GM21786 (cell line): ENCODE data around the gene AGXT.

ENCODE experiments used
- ATAC-seq: cut with Tn5 transposase; IDR thresholded peaks from one replicate; pipeline ENCODE4 v1.9.1; 2021; ENCODE audit not compliant: unreplicated experiment

Gene AGXT

DNA sequence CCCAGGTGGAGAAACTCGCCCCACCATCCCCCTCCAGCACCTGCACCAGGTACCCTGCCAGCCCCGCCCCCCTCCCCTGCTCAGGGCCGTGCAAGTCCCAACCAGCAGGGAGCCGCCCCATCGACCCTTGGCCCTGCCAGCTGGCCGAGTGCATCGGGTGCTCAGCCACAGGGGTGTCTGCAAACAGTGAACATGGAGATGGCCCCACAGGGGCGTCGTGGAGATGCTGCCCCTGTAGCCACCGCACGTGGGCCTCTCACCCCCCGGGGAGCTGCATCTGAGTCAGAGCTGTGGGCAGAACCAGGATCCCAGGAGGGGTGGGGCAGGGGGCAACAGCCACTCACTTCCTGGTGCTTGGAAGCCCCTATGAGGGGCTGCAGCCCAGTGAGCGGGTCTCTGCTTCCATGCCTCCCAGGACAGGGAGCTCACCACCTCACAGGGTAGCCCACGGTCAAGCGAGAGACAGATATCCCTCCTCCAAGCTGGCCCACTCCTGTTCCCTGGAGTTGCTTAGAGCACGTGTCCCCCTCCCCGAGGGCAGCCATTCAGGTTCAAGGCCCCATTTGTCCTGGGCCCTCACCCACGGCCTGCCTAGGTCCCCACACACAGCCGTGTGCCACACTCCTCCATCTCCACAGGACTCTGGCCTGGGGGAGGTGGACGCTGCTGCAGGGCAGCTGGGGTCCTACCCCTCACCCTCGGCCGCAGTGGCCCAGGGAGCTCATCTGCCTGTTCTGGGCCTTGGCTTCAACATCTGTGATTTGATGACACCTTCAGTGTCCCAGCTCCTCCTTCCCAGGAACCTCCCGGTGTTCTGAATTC is 28.5 kb downstream of the AGXT start:
- ATAC-seq, result no peak

DNA sequence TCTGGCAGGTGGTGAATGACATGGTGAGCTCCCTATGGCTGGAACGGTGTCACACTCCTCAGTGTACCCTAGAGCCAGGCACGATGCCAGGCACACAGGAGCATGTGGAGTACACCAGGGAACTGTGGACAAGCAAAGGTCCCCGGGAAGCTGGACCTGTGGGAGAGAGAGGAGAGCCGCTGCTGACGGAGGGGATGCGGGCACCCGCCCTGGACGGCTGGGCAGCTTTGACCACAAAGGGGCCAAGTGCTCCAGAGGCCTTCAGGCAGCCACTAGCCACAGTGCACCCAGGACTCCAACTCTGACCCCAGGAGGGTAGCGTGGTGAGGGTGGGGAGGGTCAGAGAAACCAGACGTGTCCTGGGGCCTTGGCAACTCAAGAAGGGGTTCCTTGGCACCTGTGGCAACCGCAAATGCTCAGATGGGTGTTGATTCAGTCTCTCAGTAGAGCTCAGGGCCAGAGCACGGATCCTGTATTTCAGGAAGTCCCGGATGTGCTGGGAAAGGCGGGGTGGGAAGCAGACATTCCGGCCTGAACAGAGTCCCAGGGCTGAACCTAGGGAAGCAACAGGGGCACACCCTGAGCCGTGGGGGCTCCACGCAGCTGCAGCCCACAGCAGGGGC is 29.6 kb downstream of the AGXT start:
- no peak for ATAC-seq

DNA sequence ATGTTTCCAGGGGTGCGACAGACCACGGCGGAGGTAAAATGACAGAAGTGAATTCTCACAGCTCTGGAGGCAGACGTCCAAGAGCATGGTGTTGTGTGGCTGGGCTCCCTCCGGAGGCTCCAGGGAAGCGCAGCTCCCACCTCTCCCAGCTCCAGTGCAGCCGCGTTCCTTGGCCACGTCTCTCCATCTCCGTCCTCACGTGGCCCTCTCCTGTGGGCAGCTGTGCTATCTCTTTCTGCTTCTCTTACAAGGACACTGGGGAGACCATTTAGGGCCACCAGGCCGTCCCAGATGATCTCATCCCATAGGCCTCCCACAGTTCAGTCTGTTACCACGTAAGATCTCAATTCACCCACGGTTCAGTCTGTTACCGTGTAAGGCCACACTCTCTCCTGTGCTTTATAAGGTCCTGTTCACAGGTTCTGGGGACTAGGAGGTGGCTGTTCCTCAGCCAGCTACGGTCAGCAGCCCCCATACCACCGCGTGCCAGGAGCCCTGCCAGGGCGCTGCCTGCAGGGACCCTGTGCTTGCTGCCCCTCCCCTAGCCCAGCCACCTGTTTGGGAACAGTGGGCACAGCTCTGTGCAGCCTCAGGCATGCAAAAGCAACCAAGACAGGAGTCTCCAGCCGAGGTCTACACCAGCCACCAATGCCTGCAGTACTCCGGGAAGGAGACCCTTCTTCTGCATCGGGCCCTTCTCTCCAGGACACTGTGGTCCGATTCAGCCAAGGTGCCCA is 30.3 kb downstream of the AGXT start:
- ATAC-seq, result no peak

DNA sequence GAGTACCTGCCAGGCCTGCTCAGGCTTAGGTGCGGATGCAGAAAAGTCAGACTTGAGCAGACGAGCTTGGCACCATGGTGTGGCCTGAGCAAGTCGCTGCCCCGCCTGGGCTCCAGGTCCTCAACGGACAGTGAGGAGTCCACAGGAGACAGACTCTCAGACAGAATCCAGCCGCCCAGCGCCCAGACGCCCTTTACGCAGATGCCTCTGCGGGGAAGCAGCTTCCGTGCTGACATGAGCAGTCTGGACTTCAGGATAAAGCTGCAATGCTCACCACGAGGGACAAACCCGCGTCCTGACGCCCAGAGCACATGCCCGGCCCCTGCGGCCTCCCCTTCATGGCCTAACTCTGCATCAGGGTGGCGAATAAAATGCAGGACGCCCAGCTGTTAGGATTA is 30.8 kb downstream of the AGXT start:
- no peak for ATAC-seq

DNA sequence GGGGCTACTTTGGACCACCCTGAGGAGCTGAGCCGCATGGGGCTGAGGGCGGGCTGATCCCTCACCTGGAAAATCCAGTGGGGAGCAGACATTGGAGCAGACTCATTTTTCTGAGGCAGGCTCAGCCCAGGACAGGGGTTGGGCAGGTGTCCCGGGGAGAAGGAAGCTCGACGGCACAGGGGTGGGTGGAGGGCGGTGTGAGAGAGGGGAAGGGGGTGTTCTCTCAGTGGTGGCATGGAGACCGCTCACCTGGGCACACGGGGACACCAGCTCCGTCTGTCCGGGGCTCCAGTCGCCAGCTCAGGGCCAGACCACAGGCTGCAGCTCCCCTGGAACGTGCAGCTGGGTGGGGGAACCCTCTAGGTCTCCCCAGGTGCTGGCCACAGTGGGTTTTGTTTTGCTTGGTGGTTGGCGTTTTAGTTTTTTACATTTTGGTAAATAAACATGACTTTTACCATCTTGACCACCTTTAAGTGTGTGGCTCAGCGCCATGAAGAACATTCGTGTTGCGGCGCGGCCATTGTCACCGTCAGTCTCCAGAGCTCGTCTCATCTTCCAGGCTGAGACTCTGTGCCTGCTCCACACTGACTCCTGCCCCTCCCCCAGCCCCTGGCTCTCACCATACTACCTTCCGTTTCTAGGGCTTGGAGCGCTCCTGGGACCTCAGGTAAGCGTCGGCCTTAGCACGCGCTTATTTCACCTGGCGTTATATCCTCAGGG is 31.7 kb downstream of the AGXT start:
- ATAC-seq, result no peak

DNA sequence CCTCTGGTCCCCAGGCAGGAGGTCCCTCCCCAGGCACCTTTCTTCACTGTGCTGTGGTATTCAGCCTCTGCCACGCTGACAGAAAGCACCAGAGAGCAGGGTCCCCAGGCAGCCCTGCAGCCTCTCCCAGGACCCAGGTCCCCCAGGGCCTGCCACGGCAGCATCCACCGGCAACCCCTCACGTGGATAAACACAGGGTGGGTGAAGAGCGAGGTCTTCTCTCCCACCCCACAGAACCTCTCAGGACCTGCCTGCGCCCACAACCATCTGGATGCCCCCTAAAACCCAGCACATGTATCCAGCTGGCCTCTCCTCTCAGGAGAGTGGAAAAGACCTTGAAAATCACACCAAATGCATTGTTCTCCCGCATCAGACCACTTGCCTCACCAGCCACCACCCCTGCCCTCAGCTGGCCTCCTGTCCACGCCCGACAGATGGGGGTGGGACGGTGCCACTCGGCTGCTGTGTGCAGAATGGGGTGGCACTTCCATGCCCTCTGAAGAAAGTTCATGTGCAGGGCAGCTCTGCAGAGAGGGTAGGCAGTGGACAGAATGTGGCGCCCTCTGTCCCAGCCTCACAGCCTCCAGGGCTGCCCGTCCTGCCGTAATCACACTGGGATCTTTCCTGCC is 33.5 kb downstream of the AGXT start:
- no peak for ATAC-seq

DNA sequence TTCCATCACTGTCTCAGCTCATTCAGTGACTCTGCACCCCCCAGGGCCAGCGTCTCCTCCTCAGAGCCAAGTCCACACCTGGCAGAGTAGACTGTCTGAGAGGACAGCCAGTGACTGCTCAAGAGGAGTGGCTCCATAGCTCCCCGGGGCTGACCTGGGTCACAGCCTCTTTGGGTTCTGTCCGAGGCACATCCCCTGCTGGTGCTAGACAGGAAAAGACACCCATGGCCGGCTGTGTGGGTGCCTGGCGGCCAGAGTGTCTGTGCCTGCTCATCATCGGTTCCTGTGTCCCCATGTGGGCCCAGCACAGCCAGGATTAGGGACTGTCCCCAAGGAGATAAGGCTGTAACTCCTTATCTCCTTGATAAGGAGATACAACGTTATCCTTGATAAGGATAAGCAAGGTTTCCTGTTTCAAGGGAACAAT is 34.0 kb downstream of the AGXT start:
- ATAC-seq, result no peak

DNA sequence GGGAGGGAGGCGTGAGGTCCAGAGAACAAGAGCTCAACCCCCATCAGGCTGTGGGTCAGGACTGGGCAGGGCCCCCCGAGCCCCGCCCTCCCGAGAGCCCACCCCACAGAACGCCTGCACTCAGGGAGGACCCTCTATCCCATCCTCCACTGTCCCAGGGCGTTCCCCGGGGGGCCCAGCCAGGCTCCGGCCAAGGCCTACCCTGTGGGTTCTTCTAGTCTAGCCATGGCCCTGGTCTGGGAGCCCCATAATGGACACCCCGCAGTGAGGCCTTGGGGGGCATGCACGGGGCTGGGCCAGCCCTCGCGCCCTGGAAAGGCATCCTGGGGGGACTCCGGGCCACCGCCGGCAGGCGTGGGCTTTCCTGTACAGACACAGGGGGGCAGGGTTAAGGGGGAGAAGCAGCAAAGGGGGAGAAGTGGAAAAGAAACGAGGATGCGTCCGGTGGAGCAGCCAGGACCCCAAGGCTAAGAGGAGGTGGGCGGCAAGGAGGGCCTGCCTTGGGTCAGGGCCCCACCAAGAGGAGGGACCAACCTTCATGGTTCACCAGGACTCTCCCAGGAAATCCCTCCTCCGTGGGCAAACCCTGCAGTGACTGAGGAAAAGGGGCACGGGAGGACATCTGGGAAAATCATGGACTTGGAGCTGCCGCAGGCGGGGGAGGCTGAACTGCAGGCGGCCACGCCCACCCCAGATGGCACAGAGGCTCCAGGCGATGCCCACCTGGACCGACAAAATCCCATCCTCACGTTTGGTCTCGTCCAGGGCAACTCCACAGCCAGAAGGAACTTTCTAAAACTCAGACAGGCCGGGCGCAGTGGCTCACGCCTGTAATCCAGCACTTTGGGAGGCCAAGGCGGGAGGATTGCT is 34.8 kb downstream of the AGXT start:
- ATAC-seq, result no peak

DNA sequence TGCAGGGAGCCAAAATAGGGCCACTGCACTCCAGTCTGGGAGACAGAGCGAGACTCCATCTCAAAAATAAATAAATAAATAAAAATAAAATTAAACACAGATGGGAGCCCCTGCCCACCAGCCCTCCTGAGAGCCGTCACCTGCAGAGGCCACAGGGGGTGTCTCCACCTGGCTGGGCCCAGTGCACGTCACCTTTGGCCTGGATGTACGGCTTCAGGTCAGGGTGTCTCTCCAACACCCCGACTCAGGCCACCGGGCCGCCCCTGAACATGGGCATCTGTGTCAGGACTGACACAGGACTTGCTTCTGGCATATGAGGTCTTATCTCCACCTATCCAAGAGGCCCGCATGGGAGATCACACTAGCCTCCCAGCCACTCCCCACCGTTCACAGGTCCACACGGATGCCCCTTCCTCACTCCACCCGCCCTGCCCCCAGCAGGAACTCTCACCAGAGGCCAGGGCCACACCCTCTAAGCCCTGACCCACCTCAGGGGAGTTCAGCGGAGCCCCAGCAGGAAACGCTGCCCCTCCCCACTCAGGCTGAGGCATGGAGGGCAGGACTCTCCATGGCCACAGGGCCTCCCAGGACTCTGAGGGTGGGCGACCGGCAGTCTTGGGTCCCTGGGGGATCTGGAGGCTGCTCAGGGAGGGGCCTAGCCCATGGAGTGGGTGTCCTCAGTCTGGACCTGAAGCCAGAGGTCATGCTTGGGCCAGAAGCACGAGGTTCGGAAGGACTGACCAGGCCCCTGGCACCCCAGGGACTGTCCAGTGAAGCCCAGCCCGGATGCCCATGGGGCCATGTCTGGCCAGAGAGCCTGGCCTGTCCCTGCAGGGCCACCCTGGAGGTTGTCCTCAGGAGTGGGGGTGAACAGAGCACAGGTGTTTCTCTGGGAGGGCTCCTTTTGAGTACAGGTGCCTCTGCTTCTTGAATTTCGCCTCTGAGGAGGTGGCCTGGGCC is 35.9 kb downstream of the AGXT start:
- ATAC-seq, result no peak

DNA sequence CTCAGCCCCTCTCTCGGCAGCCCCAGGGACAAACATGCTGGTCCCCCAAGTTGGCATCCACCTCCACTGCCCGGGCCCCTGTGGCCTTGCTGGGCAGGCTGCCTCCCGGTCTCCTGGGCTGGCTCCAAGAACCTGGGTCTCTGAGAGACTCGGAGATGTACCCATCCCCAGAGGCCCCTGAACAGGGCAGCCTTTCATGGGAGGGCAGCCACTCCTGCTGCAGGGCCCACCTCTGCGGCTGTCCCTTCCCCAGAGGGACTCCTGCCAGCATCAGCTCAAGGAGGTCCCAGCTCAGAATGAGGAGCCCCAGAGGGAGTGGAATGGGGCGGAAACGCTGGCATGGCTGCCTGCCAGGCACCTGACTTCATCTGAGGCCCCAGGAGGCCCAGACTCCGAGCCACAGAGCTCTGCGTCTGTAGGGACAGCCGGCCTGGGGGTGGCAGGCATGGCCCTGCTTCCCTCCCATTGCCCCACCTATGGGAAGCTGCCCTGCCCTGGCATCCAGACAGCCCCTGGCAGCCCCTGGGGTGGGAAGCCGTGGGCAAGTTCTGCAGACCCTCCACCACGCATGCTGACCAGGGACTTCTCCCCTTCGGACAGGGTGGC is 36.7 kb downstream of the AGXT start:
- no peak for ATAC-seq

DNA sequence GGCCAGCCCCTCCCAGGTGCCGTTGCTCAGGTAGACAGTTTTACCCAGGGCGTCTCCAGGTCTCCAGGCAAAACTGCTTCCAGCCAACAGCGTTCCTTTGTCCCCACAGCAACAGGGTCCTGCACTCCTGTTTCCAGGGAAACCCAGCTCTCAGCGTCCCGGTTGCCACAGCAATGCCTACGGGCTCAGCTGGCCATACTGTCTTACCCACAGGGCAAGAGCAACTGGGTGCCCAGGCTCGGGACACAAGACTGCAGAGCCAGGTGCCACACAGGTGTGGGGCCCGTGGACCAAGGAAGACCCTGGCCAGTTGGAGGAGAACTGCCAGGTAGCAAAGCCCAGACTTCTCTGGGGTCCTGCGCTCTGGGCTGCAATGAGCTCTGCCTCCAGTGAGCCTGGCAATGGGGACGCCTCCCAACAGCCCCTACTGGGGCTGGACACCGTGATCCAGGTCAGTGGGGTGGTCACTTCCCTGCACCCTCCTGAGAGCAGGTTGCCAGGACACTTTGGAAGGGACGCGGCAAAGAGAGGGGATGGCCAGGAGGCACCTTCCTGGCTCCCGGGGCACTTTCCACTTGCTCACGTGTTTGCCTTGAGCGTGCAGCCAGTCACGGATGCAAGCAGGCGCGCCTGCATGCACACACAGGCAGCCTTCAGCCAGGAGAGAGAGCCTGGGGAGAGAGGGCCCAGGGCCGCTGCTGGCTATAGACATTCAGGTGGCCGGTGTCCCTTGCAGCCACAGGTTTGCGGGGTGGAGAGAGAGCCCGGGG is 37.7 kb downstream of the AGXT start, which contains the start of gene CROCC2:
TSS of gene CROCC2 (plus strand) at position 196 of the 770 bp plus-strand sequence. CDS start at position 374, 178 bp downstream.
- ATAC-seq, result no peak

DNA sequence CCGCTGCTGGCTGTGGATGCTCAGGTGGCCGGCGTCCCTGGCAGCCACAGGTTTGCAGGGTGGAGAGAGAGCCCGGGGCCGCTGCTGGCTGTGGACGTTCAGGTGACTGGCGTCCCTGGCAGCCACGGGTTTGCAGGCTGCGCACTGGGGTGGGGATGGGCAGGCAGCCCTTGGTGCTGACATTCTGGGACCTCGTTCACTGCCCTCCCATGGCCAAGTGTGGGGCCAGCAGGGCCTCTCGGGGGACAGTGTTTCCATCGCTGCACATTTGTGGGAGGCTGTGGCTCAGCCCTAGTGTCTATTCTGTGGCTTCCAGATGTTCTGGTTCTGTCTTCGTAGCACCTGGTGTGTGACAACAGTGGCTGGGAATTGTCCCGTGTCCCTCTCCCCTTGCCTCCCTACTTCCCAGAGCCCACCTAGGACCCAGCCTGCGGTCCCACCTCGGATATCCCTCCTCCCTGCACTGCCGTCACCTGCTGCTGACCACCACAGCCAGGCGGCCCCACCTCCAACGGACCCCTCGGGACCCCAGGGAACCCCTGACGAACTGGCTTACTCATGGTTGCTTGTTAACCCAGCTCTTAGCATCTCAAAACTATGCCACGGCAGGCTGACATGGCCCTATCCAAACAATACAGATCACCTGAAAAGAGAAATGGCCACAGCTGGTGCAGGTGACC is 38.4 kb downstream of the AGXT start:
- ATAC-seq, result no peak

DNA sequence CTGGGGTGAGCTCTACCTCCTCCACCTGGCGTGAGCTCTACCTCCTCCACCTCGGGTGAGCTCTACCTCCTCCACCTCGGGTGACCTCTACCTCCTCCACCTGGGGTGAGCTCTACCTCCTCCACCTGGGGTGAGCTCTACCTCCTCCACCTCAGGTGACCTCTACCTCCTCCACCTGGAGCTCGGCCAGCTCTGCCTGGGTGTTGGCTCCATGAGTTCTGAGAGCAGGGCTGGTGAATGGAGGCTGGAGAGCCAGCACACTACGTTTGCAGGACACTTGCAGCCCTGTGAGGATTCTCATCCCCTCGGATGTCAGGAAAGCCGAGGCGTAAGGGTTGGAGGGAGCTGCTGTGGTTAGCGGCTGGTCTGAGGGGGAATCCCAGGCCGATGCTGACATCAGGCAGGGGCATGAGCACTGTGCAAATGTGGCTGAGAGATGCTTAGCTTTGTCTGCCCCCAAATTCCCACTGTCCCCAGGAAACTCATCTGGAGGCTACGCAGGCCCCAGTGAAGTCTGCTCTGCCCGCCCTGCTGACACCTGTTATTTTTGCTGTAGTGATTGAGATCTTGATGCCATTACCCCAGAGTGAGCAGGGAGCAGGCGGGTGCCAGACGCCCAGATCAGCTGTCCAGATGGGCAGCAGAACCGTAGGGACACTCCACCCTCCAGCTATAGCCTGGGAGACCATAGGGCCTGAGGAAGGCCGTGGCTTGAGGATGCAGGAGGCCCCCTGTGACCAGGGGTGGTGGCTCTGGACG is 40.8 kb downstream of the AGXT start:
- no peak for ATAC-seq

DNA sequence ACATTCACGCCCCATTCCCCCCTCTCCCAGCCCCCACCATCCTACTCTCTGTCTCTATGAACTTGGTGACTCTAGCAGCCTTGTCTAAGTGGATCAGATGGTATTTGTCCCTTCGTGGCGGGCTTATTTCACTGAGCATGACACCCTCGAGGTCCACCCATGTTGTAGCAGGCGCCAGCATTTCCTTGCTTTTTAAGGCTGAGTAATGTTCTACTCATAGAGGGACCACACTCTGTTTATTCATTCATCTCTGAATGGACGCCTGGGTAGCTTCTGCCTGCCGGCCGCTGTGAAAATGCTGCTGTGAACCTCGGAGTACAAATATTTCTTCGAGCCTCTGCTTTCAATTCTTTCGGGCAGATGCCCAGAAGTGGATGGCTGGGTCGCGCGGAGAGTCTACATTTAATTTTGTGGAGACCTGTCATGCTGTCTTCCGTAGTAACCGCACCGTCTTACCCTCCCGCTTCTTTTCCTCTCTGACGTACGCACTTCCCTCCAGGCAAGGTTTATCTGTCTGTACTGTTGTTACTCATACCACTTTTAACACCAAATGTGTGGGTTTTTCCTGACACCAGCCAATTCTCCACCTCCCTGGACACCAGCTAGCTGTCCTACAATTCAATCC is 43.1 kb downstream of the AGXT start:
- no peak for ATAC-seq

DNA sequence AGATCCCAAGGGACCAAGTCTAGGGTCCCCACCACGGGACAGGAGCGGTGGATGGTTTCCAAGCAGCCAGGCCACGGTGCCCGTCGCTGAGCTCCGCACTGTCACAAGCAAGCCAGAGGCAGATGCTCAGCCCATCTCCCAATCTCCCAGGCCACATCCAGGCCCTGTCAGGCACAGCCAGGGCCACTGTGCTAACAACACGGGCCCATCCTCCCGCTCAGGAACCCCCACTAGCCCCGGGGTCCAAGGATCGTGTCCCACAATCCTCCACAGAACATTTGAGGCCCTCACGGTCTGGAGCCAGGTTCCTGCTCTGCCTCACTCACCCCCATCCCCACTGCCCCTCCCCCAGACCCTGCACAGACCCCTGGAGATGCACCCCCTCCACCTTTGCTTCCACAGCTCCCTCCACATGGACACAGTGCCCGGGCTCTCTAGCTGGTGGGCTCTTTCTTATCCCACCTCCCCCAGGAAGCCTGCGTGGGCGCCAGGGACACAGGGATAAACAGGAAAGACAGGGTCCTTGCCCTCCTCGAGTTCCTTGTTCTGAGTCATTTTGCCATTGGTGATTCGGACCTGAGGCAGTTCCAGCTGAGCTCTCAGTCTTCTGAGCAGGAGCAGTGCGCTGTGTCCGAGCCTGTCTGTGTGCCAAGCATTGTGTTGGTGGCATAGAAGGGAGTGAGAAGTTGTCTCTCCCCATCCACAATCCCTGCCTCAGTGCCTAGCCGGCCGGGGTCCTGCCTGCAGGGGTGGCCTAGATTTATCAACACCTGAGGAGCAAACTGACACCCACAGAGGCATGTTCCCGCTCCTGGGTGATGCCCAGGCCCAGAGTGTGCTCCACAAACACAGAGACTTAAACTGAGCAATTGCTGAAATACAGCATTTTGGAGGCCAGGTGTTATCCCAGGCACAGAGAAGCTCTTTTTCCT is 44.5 kb downstream of the AGXT start:
- no peak for ATAC-seq
